Transverse colon (tissue), 4 donors: ENCODE measurements around the gene RLN3. TPM values are rescaled to one million over a fixed set of nuclear protein-coding genes. Genes with fewer than 3 reads are reported as not detected.

Source experiments
- DNase-seq: peaks from one replicate; pipeline ENCODE4 v3.0.0-alpha.2; 2019
- H3K27ac ChIP-seq, 4 donors: fragments of 200-600 bp; sonication (generic); 2 replicates each; pipeline ENCODE4 v1.5.1; 2016 to 2018; ENCODE audit warnings: inconsistent platforms in 4 of 4
- H3K27me3 ChIP-seq: fragments of 200-600 bp; sonication (generic); 2 replicates; pipeline ENCODE4 v1.5.1; 2017; ENCODE audit warnings: inconsistent platforms
- H3K36me3 ChIP-seq, 4 donors: fragments of 200-600 bp; sonication (generic); 2 replicates each; pipeline ENCODE4 v1.5.1; 2017 to 2019; ENCODE audit warnings: inconsistent platforms in 4 of 4
- H3K4me1 ChIP-seq, 4 donors: fragments of 200-600 bp; sonication (generic); 2 replicates each; pipeline ENCODE4 v1.5.1; 2017 to 2020; ENCODE audit warnings: inconsistent platforms in 4 of 4
- H3K4me3 ChIP-seq, 4 donors: fragments of 200-600 bp; sonication (generic); 1 replicate in 1 of 4; 2 replicates in 3 of 4; pipeline versions ENCODE4 v1.5.1 to v1.6.1; 2017 to 2019; ENCODE audit warnings: inconsistent platforms in 4 of 4
- H3K9me3 ChIP-seq, 2 donors: fragments of 200-600 bp; sonication (generic); 2 replicates each; pipeline ENCODE4 v1.5.1; 2017 to 2019; ENCODE audit warnings: inconsistent platforms in 2 of 2
- EP300 ChIP-seq: sonication (generic); formaldehyde crosslinking; IDR thresholded peaks from one replicate; pipeline ENCODE4 v1.6.1; 2017; ENCODE audit warnings: antibody characterized with exemption, low read depth
- POLR2A ChIP-seq: fragments of 450-650 bp; IDR thresholded peaks from one replicate; pipeline ENCODE4 v1.6.1; 2016; ENCODE audit warnings: antibody characterized with exemption, mild to moderate bottlenecking, moderate library complexity
- POLR2AphosphoS5 ChIP-seq, 3 donors: sonication (generic); formaldehyde crosslinking; IDR thresholded peaks; one replicate each; pipeline ENCODE4 v1.6.1; 2016; ENCODE audit warnings: antibody characterized with exemption in 3 of 3
- WGBS, 2 donors: methylation state at CpG; one replicate each; pipeline ENCODE4 v1.1.5; 2018; ENCODE audit warnings: low coverage in 1 of 2; 5-methylcytosine and 5-hydroxymethylcytosine counted together
- in situ Hi-C, 4 donors: fragments of 200-750 bp; cut with MboI; loops; one replicate each; pipeline versions ENCODE4 v1.15.0 to v1.15.1; 2017; ENCODE audit warnings: low sequenced_read_pairs in 3 of 4, low pct_ligation_motif_present in 1 of 4, low pct_unique_long_range_greater_than_20kb in 1 of 4
- intact Hi-C: fragments of 100-400 bp; cut with DNase I; formaldehyde crosslinking; loops from one replicate; pipeline ENCODE4 v1.15.1; 2023; ENCODE audit warnings: low total_unique reads
- total RNA-seq, 4 donors: library from RNA; depleted of rRNA; stranded (reverse); fragments of >200 nt; gene quantifications; one replicate each; pipeline ENCODE4 v1.1.0, GENCODE V29; 2016
- TF ChIP-seq, protein P1 (sequence below), 5 experiments: fragments of 200-600 bp in 3 of 5; fragments of 450-650 bp in 2 of 5; sonication (generic) in 3 of 5; IDR thresholded peaks; 1 replicate in 2 of 5; 2 replicates in 3 of 5; pipeline ENCODE4 v1.5.1; 2016 to 2017; ENCODE audit warnings: antibody characterized with exemption in 5 of 5, inconsistent platforms in 3 of 5, mild to moderate bottlenecking in 2 of 5, moderate library complexity in 1 of 5

RLN3 gene, protein sequence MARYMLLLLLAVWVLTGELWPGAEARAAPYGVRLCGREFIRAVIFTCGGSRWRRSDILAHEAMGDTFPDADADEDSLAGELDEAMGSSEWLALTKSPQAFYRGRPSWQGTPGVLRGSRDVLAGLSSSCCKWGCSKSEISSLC
- total RNA-seq, result not detected

DNA sequence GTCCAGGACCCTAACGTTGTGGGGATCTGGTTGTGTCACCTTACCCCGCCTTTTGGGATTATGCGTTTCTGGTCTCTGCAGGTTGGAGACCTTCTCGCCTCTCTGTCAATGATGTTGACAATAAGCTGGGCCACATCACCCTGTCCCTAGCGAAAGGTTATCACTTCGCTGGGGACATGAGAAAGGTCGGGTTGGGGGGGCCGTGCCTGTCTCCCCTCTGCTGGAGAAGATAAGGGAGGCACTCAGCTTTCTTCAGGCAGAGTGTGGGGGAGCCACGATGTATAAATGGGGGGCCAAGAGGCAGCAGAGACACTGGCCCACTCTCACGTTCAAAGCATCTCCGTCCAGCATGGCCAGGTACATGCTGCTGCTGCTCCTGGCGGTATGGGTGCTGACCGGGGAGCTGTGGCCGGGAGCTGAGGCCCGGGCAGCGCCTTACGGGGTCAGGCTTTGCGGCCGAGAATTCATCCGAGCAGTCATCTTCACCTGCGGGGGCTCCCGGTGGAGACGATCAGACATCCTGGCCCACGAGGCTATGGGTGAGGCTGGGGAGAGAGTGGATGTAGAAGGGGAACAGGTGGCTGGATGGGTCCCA, at the start of gene RLN3:
Gene RLN3, plus strand, starts transcription at position 293 of the 595 bp plus-strand sequence. Its CDS starts 57 bp downstream, at position 350.
- Histone ChIP-seq H3K27ac (no peak within 1 kb of the TSS), H3K27me3 (no peaks in the 10 kb centered on the region), H3K9me3 (no peaks in the 10 kb centered on the region), H3K4me1 (peaks cover 4 to 16% (median 12%) of the 10 kb centered on the region in 4 donors), H3K4me3 (no peak within 1 kb of the TSS), H3K36me3 (no peaks in the 10 kb centered on the region)
- no peak for DNase-seq
- 74 to 81% methylated on average over 10 to 24 of the region's 24 CpGs for WGBS, 2 donors
- no peak for TF ChIP-seq POLR2A
- TF ChIP-seq, protein P1, sequence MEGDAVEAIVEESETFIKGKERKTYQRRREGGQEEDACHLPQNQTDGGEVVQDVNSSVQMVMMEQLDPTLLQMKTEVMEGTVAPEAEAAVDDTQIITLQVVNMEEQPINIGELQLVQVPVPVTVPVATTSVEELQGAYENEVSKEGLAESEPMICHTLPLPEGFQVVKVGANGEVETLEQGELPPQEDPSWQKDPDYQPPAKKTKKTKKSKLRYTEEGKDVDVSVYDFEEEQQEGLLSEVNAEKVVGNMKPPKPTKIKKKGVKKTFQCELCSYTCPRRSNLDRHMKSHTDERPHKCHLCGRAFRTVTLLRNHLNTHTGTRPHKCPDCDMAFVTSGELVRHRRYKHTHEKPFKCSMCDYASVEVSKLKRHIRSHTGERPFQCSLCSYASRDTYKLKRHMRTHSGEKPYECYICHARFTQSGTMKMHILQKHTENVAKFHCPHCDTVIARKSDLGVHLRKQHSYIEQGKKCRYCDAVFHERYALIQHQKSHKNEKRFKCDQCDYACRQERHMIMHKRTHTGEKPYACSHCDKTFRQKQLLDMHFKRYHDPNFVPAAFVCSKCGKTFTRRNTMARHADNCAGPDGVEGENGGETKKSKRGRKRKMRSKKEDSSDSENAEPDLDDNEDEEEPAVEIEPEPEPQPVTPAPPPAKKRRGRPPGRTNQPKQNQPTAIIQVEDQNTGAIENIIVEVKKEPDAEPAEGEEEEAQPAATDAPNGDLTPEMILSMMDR (IDR thresholded peaks at IDR 0.05), result no peak
- no peak for TF ChIP-seq EP300
- TF ChIP-seq POLR2AphosphoS5 (IDR thresholded peaks at IDR 0.05), result no peak
- in situ Hi-C loops (no loop called here), intact Hi-C loops (no loop called here)

DNA sequence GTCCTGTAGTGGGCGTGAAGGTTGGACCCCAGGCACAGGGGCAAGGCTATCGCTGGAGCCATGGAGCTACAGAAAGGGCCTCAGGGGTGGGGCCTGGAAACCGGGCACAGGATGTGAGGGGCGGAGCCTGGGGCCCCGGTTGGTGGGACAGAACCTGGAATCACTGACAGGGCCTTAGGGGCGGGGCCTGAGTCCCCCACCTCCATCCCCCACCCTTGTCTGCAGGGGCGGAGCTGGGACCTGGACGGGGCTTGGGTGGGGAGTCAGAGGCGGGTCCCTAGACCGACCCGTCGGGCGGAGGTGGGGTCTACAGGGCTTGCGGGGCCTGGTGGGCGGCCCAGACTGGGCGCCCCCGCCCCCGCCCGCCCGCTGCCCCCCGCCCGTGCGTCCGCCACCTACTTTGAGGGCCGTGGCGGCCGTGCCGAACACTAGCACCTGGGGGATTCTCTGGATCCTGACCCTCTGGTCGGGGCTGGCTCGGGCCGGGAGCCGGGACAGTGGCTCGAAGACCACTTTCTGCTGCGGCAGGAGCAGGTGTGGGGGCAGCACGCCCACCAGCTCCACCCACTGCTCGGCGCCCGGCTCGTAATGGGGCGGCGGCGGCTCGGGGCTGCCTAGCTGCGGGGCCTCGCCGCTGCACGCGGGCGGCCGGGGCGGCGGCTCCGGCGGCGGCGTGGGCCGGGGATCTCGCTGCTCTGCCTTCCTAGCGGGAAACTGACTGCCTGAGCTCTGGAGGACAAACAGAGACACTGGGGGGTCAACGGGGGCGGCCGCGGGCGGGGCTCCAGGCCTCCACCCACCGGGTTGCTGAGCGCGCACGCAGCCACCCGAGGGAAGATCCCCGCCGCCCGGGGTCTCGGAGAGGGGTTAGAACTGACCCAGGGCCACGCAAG, 49.4 kb upstream of the RLN3 start:
- H3K4me3 ChIP-seq, result peak overlapping the region; percentile 28 to 52 (median 38)
- H3K36me3 ChIP-seq, result no peaks in the 10 kb centered on the region
- TF ChIP-seq POLR2A (no peak), POLR2AphosphoS5 (IDR thresholded peaks at IDR 0.05) (no peak), EP300 (no peak)
- TF ChIP-seq, protein P1 (IDR thresholded peaks at IDR 0.05), result no peak
- H3K9me3 ChIP-seq, result no peaks in the 10 kb centered on the region
- peaks cover 5 to 15% (median 12%) of the 10 kb centered on the region in 4 donors for H3K4me1 ChIP-seq
- DNase-seq, result peak; percentile 81
- no peaks in the 10 kb centered on the region for H3K27me3 ChIP-seq
- WGBS, 2 donors, result 19% methylated on average over 43 of the region's 74 CpGs; no CpG with 5 or more reads in 1 of the 2 donors
- intact Hi-C loops (no loop called here), in situ Hi-C loops (no loop called here)
- H3K27ac ChIP-seq, result peak overlapping the region; percentile 39 to 65 (median 43)

DNA sequence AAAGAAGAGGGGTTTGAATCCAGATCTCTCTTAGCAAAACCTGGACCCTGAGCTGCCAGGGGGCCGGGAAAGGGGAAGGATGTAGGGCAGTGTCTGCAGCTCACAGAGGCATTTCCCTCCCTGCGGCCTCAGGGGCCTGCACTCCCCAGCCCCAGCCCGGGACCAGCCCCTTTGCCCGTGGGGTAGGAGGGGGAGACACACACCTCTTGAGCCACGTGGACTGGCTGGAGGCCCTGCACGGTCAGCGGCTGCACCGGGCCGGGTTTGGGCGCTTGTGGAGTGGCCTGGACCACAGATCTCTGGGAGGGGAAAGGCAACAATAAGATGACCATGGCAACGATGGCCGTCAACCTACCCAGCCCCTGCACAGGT, 48.7 kb upstream of the RLN3 start:
- intact Hi-C loops (no loop called here), in situ Hi-C loops (no loop called here)
- Histone ChIP-seq H3K27me3 (no peaks in the 10 kb centered on the region), H3K27ac (peak overlapping the region; percentile 39 to 65 (median 43)), H3K4me3 (peak overlapping the region; percentile 28 to 52 (median 38)), H3K9me3 (no peaks in the 10 kb centered on the region), H3K36me3 (no peaks in the 10 kb centered on the region), H3K4me1 (peaks cover 5 to 15% (median 12%) of the 10 kb centered on the region in 4 donors)
- WGBS, 2 donors, result 43% methylated on average over 12 of the region's 12 CpGs; no CpG with 5 or more reads in 1 of the 2 donors
- TF ChIP-seq POLR2A, result no peak
- TF ChIP-seq, protein P1 (IDR thresholded peaks at IDR 0.05), result no peak
- TF ChIP-seq POLR2AphosphoS5 (IDR thresholded peaks at IDR 0.05), result no peak
- DNase-seq, result no peak

DNA sequence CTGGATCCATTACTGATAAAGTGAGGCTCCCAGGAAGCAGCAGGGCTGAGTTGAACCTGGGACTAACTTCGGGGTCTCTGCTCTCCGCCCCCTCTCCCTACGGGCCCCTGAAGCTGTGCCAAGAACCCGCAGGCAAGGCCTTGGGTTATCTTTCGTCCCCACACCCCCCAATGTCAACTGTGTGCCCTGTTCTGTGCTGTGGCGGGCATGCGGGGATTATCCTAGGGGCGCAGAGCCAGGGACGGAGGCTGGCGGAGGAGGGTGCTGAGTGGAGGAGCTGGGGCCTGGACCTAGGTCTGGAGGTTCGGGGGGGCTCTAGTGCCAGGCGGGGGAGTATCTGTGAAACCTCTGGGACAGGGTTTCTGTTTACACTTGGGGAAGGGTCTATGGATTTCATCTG, 48.3 kb upstream of the RLN3 start:
- H3K4me3 ChIP-seq, result no peak overlapping the region
- H3K27me3 ChIP-seq, result no peaks in the 10 kb centered on the region
- intact Hi-C loops, result no loop called here
- H3K27ac ChIP-seq, result no peak overlapping the region
- DNase-seq, result no peak
- H3K36me3 ChIP-seq, result no peaks in the 10 kb centered on the region
- TF ChIP-seq, protein P1 (IDR thresholded peaks at IDR 0.05), result no peak
- TF ChIP-seq POLR2AphosphoS5 (IDR thresholded peaks at IDR 0.05) (no peak), POLR2A (no peak), EP300 (no peak)
- H3K9me3 ChIP-seq, result no peaks in the 10 kb centered on the region
- WGBS, 2 donors, result 78 to 90% methylated on average over 5 to 12 of the region's 12 CpGs
- in situ Hi-C loops, result no loop called here
- H3K4me1 ChIP-seq, result peaks cover 5 to 15% (median 12%) of the 10 kb centered on the region in 4 donors
